HEK293 (cell line): ENCODE results near the gene AVL9.

Experiments used
- CTCF ChIA-PET: fragments of 350-600 bp; formaldehyde crosslinking; extraction: SDS; loops from one replicate; lab custom pipeline; 2021; ENCODE audit warnings: antibody characterized with exemption; lab: Yijun Ruan, JAX
- POLR2A ChIA-PET: fragments of 300-600 bp; formaldehyde crosslinking; extraction: SDS; loops from one replicate; lab custom pipeline; 2020; ENCODE audit warnings: antibody characterized with exemption, inconsistent platforms; lab: Yijun Ruan, JAX
- H3K27ac ChIP-seq: fragments of 200-500 bp; sonication (Bioruptor generic); 2 replicates; pipeline ENCODE4 v1.5.1; 2014; ENCODE audit warnings: low read depth, low read length, control low read depth, inconsistent platforms; ENCODE audit errors: extremely low read depth
- H3K36me3 ChIP-seq, 2 experiments: fragments of 200-500 bp in 1 of 2; sonication (Bioruptor generic) in 1 of 2; 1 replicate in 1 of 2; 2 replicates in 1 of 2; pipeline ENCODE4 v1.5.1; 2014 to 2017; ENCODE audit warnings: inconsistent platforms in 2 of 2, low read length in 2 of 2; ENCODE audit not compliant: control insufficient read depth in 2 of 2, insufficient read depth in 1 of 2
- H3K4me1 ChIP-seq: fragments of 200-500 bp; sonication (Bioruptor generic); 2 replicates; pipeline ENCODE4 v1.5.1; 2014; ENCODE audit warnings: mild to moderate bottlenecking, low read length, inconsistent platforms; ENCODE audit not compliant: control insufficient read depth, insufficient read depth
- H3K4me3 ChIP-seq: 2 replicates; pipeline ENCODE4 v1.5.1; 2011; ENCODE audit warnings: low read depth, mild to moderate bottlenecking, control low read depth, low read length, moderate library complexity
- H3K9me3 ChIP-seq: fragments of 200-500 bp; sonication (Bioruptor generic); 2 replicates; pipeline ENCODE4 v1.5.1; 2014; ENCODE audit warnings: low read depth, low read length, inconsistent platforms; ENCODE audit not compliant: control insufficient read depth, insufficient read depth
- HOXC10 ChIP-seq: sonication (generic); formaldehyde crosslinking; IDR thresholded peaks from 2 replicates; pipeline ENCODE4 v1.8.1; 2023; ENCODE audit warnings: mild to moderate bottlenecking, missing genetic modification reagents
- KLF10 ChIP-seq: fragments of 450-650 bp; IDR thresholded peaks from 2 replicates; pipeline ENCODE4 v1.5.1; 2018; ENCODE audit warnings: missing biosample characterization, mild to moderate bottlenecking, missing genetic modification characterization
- KLF8 ChIP-seq: fragments of 450-650 bp; formaldehyde crosslinking; IDR thresholded peaks from 2 replicates; pipeline ENCODE4 v1.5.1; 2016; ENCODE audit warnings: missing biosample characterization, missing genetic modification characterization
- KLF9 ChIP-seq: fragments of 450-650 bp; formaldehyde crosslinking; IDR thresholded peaks from 2 replicates; pipeline ENCODE4 v1.5.1; 2016; ENCODE audit warnings: missing biosample characterization, missing genetic modification characterization, low read depth
- ZBTB8A ChIP-seq: fragments of 450-650 bp; formaldehyde crosslinking; IDR thresholded peaks from 2 replicates; pipeline ENCODE4 v1.5.1; 2016; ENCODE audit warnings: missing biosample characterization, missing genetic modification characterization
- ZNF121 ChIP-seq: fragments of 450-650 bp; formaldehyde crosslinking; IDR thresholded peaks from 2 replicates; pipeline ENCODE4 v1.5.1; 2016; ENCODE audit warnings: missing biosample characterization, missing genetic modification characterization
- ZNF23 ChIP-seq: fragments of 450-650 bp; formaldehyde crosslinking; IDR thresholded peaks from 2 replicates; pipeline ENCODE4 v1.5.1; 2016; ENCODE audit warnings: missing biosample characterization, missing genetic modification characterization, borderline replicate concordance
- ZNF266 ChIP-seq: fragments of 450-650 bp; formaldehyde crosslinking; IDR thresholded peaks from 2 replicates; pipeline ENCODE4 v1.5.1; 2016; ENCODE audit warnings: missing biosample characterization, missing genetic modification characterization, low read depth
- ZNF354C ChIP-seq: fragments of 450-650 bp; formaldehyde crosslinking; IDR thresholded peaks from 2 replicates; pipeline ENCODE4 v1.5.1; 2016; ENCODE audit warnings: missing biosample characterization, missing genetic modification characterization, low read depth, borderline replicate concordance
- ZNF426 ChIP-seq: fragments of 450-650 bp; formaldehyde crosslinking; IDR thresholded peaks from 2 replicates; pipeline ENCODE4 v1.5.1; 2017; ENCODE audit warnings: missing biosample characterization, missing genetic modification characterization, mild to moderate bottlenecking, inconsistent platforms, moderate library complexity
- ZNF555 ChIP-seq: fragments of 450-650 bp; formaldehyde crosslinking; conservative IDR thresholded peaks from 2 replicates; pipeline ENCODE4 v1.5.1; 2017; ENCODE audit warnings: missing biosample characterization, mild to moderate bottlenecking, missing genetic modification characterization, inconsistent platforms
- ZNF571 ChIP-seq: fragments of 450-650 bp; formaldehyde crosslinking; IDR thresholded peaks from 2 replicates; pipeline ENCODE4 v1.5.0; 2017; ENCODE audit warnings: missing biosample characterization, missing genetic modification characterization
- ZNF585B ChIP-seq: fragments of 450-650 bp; formaldehyde crosslinking; IDR thresholded peaks from 2 replicates; pipeline ENCODE4 v1.5.1; 2016; ENCODE audit warnings: missing biosample characterization, missing genetic modification characterization
- ZNF629 ChIP-seq: fragments of 450-650 bp; formaldehyde crosslinking; IDR thresholded peaks from 2 replicates; pipeline ENCODE4 v1.5.1; 2017; ENCODE audit warnings: missing biosample characterization, missing genetic modification characterization
- ZNF792 ChIP-seq: fragments of 450-650 bp; formaldehyde crosslinking; IDR thresholded peaks from 2 replicates; pipeline ENCODE4 v1.5.1; 2016; ENCODE audit warnings: missing biosample characterization, missing genetic modification characterization
- TF ChIP-seq, protein P1 (sequence below): fragments of 450-650 bp; formaldehyde crosslinking; IDR thresholded peaks from 2 replicates; pipeline ENCODE4 v1.5.1; 2016; ENCODE audit warnings: missing biosample characterization, missing genetic modification characterization
- TF ChIP-seq, protein P2 (sequence below): IDR thresholded peaks from 2 replicates; pipeline ENCODE4 v1.6.1; 2011; ENCODE audit warnings: mild to moderate bottlenecking, low read depth, low read length, borderline replicate concordance
- TF ChIP-seq, protein P3 (sequence below): sonication (generic); formaldehyde crosslinking; IDR thresholded peaks from 2 replicates; pipeline ENCODE4 v1.8.1; 2022; ENCODE audit warnings: mild to moderate bottlenecking, moderate library complexity, missing genetic modification reagents
- TF ChIP-seq, protein P4 (sequence below): fragments of 450-650 bp; formaldehyde crosslinking; IDR thresholded peaks from 2 replicates; pipeline ENCODE4 v1.5.1; 2016; ENCODE audit warnings: missing biosample characterization, missing genetic modification characterization
- TF ChIP-seq, protein P5 (sequence below): fragments of 450-650 bp; formaldehyde crosslinking; IDR thresholded peaks from 2 replicates; pipeline ENCODE4 v1.5.1; 2017; ENCODE audit warnings: missing biosample characterization, missing genetic modification characterization

The AVL9 gene

DNA sequence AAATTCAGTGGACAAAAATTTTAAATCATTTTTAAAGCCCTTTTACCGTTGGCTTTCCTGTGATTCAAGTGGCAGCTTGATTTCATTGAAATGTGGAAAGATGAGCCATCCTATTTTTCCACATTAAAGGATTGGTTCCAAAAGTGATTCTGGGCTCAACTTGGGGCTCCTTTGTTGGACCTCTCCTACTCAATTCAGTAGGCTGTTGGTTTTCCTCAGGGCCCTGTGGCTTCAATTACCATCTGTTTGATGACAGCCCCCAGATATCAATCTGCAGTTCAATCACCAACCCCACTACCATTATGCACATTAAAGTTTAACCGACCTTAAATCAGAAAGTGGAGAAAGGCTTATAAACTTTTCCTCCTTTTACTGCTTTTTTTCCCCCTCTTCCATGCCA is 47.3 kb downstream of the AVL9 start (continued):
- TF ChIP-seq, protein P1, sequence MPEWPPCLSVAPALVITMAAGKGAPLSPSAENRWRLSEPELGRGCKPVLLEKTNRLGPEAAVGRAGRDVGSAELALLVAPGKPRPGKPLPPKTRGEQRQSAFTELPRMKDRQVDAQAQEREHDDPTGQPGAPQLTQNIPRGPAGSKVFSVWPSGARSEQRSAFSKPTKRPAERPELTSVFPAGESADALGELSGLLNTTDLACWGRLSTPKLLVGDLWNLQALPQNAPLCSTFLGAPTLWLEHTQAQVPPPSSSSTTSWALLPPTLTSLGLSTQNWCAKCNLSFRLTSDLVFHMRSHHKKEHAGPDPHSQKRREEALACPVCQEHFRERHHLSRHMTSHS = no peak
- TF ChIP-seq ZNF571 (tag by site-specific recombination) (no peak), ZNF354C (tag by site-specific recombination) (no peak), ZNF121 (tag by site-specific recombination) (no peak), KLF9 (tag by site-specific recombination) (no peak)

DNA sequence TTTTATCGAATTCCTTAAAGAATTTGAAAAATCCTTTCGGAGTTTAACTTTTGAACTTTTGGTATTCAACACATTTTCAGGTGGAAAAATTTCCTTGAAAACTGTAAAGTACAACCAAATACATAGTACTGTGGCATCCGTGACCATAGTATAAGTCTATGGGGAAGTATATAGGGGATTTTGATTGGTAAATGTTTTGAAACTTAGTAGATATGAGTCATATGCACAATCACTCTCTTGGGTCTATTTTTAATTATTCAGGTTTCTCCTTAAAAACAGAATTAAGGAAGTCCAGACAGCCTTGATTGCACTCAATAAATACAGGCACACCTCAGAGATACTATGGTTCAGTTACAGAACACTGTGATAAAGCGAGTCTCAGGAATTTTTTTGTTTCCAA is 64.2 kb downstream of the AVL9 start:
- POLR2A ChIA-PET = no interaction called here
- Histone ChIP-seq H3K36me3 (peaks cover 26 to 38% of the 10 kb centered on the region in 2 experiments), H3K27ac (no peak overlapping the region), H3K9me3 (no peaks in the 10 kb centered on the region), H3K4me3 (no peak overlapping the region), H3K4me1 (no peaks in the 10 kb centered on the region)
- TF ChIP-seq, protein P2, sequence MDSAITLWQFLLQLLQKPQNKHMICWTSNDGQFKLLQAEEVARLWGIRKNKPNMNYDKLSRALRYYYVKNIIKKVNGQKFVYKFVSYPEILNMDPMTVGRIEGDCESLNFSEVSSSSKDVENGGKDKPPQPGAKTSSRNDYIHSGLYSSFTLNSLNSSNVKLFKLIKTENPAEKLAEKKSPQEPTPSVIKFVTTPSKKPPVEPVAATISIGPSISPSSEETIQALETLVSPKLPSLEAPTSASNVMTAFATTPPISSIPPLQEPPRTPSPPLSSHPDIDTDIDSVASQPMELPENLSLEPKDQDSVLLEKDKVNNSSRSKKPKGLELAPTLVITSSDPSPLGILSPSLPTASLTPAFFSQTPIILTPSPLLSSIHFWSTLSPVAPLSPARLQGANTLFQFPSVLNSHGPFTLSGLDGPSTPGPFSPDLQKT = no peak
- no peak for TF ChIP-seq KLF8 (tag by site-specific recombination)
- CTCF ChIA-PET = no interaction called here

DNA sequence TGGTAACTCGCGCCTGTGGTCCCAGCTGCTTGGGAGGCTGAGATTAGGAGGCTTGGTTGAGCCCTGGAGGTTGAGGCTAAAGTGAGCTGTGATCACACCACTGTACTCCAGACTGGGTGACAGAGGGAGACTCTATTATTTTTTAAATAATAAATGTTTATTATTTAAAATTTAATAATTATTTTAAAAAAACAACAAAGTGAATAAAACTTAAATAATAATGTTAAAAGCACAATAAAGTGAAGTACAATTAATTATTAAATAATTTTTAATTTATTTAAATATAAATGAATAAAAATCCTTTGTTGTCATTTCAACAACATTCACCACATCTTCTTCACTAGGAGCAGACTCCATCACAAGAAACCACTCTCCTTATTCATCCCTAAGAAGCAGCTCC is 64.8 kb downstream of the AVL9 start:
- peaks cover 23 to 32% of the 10 kb centered on the region in 2 experiments for H3K36me3 ChIP-seq
- no peak overlapping the region for H3K27ac ChIP-seq
- H3K4me3 ChIP-seq = no peak overlapping the region
- CTCF ChIA-PET = no interaction called here
- H3K9me3 ChIP-seq = no peaks in the 10 kb centered on the region
- no peaks in the 10 kb centered on the region for H3K4me1 ChIP-seq
- POLR2A ChIA-PET = no interaction called here
- TF ChIP-seq ZNF792 (tag by site-specific recombination) (no peak), ZNF555 (no peak), HOXC10 (CRISPR knock-in tag) (no peak), ZNF629 (tag by site-specific recombination) (no peak), ZNF23 (tag by site-specific recombination) (no peak), KLF10 (no peak), ZNF571 (tag by site-specific recombination) (no peak), ZNF266 (tag by site-specific recombination) (no peak), ZNF585B (no peak), ZBTB8A (tag by site-specific recombination) (no peak), ZNF426 (tag by site-specific recombination) (no peak)
- TF ChIP-seq, protein P3, sequence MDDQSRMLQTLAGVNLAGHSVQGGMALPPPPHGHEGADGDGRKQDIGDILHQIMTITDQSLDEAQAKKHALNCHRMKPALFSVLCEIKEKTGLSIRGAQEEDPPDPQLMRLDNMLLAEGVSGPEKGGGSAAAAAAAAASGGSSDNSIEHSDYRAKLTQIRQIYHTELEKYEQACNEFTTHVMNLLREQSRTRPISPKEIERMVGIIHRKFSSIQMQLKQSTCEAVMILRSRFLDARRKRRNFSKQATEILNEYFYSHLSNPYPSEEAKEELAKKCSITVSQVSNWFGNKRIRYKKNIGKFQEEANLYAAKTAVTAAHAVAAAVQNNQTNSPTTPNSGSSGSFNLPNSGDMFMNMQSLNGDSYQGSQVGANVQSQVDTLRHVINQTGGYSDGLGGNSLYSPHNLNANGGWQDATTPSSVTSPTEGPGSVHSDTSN (CRISPR knock-in tag) = no peak
- TF ChIP-seq, protein P4, sequence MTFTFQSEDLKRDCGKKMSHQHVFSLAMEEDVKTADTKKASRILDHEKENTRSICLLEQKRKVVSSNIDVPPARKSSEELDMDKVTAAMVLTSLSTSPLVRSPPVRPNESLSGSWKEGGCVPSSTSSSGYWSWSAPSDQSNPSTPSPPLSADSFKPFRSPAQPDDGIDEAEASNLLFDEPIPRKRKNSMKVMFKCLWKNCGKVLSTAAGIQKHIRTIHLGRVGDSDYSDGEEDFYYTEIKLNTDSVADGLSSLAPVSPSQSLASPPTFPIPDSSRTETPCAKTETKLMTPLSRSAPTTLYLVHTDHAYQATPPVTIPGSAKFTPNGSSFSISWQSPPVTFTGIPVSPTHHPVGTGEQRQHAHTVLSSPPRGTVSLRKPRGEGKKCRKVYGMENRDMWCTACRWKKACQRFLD (tag by site-specific recombination) = no peak
- TF ChIP-seq, protein P5, sequence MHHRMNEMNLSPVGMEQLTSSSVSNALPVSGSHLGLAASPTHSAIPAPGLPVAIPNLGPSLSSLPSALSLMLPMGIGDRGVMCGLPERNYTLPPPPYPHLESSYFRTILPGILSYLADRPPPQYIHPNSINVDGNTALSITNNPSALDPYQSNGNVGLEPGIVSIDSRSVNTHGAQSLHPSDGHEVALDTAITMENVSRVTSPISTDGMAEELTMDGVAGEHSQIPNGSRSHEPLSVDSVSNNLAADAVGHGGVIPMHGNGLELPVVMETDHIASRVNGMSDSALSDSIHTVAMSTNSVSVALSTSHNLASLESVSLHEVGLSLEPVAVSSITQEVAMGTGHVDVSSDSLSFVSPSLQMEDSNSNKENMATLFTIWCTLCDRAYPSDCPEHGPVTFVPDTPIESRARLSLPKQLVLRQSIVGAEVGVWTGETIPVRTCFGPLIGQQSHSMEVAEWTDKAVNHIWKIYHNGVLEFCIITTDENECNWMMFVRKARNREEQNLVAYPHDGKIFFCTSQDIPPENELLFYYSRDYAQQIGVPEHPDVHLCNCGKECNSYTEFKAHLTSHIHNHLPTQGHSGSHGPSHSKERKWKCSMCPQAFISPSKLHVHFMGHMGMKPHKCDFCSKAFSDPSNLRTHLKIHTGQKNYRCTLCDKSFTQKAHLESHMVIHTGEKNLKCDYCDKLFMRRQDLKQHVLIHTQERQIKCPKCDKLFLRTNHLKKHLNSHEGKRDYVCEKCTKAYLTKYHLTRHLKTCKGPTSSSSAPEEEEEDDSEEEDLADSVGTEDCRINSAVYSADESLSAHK = no peak
- TF ChIP-seq, all 188 proteins: peak for 0
